Prostate gland (tissue), 2 donors: ENCODE results near the gene UMOD.

Source experiments
- POLR2A ChIP-seq: fragments of 450-650 bp; IDR thresholded peaks from one replicate; pipeline ENCODE4 v1.6.1; 2016; ENCODE audit warnings: antibody characterized with exemption, mild to moderate bottlenecking
- TF ChIP-seq, protein P1 (sequence below), 4 experiments: fragments of 200-600 bp in 2 of 4; fragments of 450-650 bp in 2 of 4; sonication (generic) in 2 of 4; IDR thresholded peaks; 1 replicate in 3 of 4; 2 replicates in 1 of 4; pipeline ENCODE4 v1.5.1; 2016 to 2019; ENCODE audit warnings: antibody characterized with exemption in 4 of 4, mild to moderate bottlenecking in 2 of 4, moderate library complexity in 2 of 4

GRCh38 chr16:20364051-20364450 is 11.5 kb upstream of the UMOD start:
- TF ChIP-seq, protein P1, sequence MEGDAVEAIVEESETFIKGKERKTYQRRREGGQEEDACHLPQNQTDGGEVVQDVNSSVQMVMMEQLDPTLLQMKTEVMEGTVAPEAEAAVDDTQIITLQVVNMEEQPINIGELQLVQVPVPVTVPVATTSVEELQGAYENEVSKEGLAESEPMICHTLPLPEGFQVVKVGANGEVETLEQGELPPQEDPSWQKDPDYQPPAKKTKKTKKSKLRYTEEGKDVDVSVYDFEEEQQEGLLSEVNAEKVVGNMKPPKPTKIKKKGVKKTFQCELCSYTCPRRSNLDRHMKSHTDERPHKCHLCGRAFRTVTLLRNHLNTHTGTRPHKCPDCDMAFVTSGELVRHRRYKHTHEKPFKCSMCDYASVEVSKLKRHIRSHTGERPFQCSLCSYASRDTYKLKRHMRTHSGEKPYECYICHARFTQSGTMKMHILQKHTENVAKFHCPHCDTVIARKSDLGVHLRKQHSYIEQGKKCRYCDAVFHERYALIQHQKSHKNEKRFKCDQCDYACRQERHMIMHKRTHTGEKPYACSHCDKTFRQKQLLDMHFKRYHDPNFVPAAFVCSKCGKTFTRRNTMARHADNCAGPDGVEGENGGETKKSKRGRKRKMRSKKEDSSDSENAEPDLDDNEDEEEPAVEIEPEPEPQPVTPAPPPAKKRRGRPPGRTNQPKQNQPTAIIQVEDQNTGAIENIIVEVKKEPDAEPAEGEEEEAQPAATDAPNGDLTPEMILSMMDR (IDR thresholded peaks at IDR 0.05), result no peak
- no peak for TF ChIP-seq POLR2A
